ENCODE measurements around the gene CCDC157.

DNA sequence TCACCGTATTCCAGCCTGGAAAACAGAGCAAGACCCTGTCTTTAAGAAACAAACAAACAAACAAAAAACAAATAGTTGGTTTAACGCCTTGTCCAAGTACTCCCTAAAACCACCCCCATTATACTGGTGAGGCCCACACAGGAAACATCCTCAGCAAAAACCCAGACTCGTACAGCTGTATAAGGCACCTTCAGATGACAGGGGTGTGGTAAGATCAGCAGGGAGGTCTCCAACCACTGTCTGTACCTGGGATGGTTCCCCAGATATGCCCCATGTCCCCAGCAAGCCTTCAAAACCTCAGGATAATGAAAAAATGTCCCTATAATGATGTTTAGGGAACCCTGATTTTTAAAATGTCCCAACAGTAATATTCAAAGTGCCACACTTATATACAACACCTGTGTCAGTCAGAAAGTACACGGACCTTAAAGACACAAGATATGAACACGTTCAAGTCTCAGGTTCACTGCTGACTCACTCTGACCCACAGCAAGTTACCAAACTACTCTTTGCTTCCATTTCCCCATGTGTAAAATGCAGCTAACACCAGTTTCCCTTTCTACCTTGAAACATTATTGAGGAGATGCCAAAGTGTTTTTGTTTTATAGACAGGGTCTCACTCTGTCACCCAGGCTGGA is 9.4 kb upstream of the CCDC157 start:
- no peak for TF ChIP-seq CTCF (IDR thresholded peaks at IDR 0.05)
- TF ChIP-seq FOSL2 (IDR thresholded peaks at IDR 0.05; ENCODE audit: borderline replicate concordance, low read depth) = no peak
- TF ChIP-seq EZH2phosphoT487 (IDR thresholded peaks at IDR 0.05; ENCODE audit: borderline replicate concordance, low read depth) = no peak
- no peak for TF ChIP-seq USF2 (IDR thresholded peaks at IDR 0.05; ENCODE audit: borderline replicate concordance, low read depth, low read length)
- no peak for TF ChIP-seq YY1 (IDR thresholded peaks at IDR 0.05; ENCODE audit: low read depth)
- TF ChIP-seq POLR2AphosphoS5 (IDR thresholded peaks at IDR 0.05; ENCODE audit: low read depth, low read length) = no peak
